ENCODE data around the gene ELANE.

Gene ELANE

DNA sequence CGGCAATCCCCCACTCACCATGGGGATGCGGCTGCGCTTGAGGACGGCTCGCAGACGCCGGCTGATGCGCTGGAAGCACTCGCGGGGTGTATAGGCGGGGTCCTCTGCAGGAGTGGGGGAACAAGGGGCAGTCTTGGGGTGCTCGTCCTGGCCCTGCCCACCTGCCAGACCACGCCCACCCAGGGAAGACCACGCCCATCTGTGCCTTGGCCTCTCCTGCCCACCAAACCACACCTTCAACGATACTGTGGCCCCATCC lies 47.9 kb downstream of the ELANE start:
- DNase-seq (ENCODE audit: low read depth), result no peak
- TF ChIP-seq, protein P1, sequence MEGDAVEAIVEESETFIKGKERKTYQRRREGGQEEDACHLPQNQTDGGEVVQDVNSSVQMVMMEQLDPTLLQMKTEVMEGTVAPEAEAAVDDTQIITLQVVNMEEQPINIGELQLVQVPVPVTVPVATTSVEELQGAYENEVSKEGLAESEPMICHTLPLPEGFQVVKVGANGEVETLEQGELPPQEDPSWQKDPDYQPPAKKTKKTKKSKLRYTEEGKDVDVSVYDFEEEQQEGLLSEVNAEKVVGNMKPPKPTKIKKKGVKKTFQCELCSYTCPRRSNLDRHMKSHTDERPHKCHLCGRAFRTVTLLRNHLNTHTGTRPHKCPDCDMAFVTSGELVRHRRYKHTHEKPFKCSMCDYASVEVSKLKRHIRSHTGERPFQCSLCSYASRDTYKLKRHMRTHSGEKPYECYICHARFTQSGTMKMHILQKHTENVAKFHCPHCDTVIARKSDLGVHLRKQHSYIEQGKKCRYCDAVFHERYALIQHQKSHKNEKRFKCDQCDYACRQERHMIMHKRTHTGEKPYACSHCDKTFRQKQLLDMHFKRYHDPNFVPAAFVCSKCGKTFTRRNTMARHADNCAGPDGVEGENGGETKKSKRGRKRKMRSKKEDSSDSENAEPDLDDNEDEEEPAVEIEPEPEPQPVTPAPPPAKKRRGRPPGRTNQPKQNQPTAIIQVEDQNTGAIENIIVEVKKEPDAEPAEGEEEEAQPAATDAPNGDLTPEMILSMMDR (conservative IDR thresholded peaks at IDR 0.05; ENCODE audit: low read depth, low read length), result no peak
- no peak overlapping the region for H3K4me3 ChIP-seq (ENCODE audit: low read length)

DNA sequence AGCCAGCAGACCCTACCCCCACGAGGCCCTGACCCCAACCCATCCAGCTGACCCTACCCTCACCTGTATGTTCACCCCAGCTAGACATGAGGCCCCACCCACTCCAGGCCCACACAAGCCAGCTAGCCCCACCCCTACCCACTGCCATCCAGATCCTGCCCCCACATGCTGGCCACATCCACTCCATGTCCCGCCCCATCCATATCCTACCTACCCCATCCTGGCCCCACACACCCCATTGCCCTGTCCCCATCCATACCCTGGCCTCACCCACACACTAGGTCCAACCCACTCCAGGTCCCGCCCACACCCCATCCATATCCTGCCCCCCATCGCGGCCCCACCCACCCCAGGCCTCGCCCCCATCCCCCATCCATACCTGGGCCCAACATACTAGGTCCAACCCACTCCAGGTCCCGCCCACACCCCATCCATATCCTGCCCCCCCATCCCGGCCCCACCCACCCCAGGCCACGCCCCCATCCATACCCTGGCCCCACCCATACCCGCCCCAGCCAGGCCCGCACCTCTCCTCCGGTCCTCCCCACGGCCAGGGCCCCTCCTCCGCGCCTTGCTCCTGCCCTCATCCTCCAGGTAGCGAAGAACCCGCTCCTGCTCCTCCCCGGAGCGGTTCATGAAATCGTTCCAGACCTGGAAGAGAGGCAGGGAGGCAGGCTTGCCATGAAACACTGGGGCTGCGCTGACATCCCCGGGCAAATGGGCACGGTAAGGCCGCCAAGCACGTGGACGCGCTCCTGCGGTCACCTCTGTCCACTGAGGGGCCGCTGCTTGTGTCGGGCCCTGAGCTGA lies 48.4 kb downstream of the ELANE start:
- H3K4me3 ChIP-seq (ENCODE audit: low read length), result no peak overlapping the region

DNA sequence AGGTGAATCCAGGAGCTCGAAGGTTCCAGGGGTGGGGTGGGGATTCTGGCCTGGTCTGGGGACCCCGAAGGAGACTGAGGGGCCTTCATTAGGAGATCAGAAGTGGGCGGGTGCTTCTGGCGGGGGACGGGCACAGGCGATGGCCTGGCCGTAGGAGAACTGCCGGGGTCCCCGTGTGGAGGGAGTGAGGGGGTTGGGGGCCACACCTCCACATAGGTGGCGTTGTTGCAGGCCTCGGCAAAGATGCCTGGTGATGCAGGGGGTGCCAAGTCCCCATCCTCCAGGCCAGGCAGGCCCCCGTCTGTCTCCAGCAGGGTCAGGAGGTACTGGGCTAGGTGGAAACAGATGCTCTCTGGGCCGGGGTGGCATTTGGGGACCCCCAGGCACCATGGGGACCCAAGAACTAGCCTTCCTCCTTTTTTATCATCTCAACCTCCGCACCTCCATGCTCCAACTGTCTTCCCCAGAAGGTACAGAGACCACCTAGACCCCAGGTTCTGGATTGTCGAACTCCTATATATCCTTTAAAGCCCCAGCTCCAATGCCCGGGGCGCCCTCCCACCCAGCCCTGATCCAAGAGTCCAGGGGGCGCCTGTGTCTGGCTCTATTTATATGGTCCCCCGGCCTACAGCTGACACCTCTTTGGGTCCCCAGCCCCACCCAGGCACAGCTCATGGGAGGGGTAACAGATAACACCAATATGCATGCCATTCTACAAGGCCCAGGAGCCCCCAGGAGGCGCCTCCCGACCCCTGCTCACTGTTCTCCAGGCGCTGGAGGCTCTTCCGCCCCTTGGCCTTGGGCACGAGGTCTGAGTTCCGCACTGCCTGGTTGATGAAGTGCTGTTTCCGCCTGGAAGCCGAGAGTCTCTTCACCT lies 49.4 kb downstream of the ELANE start:
- no peak for DNase-seq (ENCODE audit: low read depth)
- no peak overlapping the region for H3K4me3 ChIP-seq (ENCODE audit: low read length)
- TF ChIP-seq, protein P1 (conservative IDR thresholded peaks at IDR 0.05; ENCODE audit: low read depth, low read length), result no peak

More for the DNA sequence above, 48.4 kb downstream of the ELANE start:
- TF ChIP-seq, protein P1 (conservative IDR thresholded peaks at IDR 0.05; ENCODE audit: low read depth, low read length), result no peak
- DNase-seq (ENCODE audit: low read depth), result no peak

DNA sequence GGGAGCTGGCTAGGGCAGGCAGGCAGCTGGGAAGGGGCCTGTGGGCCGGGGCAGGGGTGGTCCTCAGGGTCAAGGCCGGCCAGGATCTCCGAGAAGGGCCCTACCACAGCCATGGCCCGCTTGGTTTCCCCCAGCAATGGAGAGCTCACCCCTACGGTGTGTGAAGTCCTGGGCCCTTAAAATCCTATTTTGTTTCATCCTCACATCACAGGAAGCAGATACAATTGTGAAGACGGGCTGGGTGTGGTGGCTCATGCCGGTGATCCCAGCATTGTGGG lies 49.9 kb downstream of the ELANE start:
- DNase-seq (ENCODE audit: low read depth), result no peak
- H3K4me3 ChIP-seq (ENCODE audit: low read length), result no peak overlapping the region
- TF ChIP-seq, protein P1 (conservative IDR thresholded peaks at IDR 0.05; ENCODE audit: low read depth, low read length), result no peak

DNA sequence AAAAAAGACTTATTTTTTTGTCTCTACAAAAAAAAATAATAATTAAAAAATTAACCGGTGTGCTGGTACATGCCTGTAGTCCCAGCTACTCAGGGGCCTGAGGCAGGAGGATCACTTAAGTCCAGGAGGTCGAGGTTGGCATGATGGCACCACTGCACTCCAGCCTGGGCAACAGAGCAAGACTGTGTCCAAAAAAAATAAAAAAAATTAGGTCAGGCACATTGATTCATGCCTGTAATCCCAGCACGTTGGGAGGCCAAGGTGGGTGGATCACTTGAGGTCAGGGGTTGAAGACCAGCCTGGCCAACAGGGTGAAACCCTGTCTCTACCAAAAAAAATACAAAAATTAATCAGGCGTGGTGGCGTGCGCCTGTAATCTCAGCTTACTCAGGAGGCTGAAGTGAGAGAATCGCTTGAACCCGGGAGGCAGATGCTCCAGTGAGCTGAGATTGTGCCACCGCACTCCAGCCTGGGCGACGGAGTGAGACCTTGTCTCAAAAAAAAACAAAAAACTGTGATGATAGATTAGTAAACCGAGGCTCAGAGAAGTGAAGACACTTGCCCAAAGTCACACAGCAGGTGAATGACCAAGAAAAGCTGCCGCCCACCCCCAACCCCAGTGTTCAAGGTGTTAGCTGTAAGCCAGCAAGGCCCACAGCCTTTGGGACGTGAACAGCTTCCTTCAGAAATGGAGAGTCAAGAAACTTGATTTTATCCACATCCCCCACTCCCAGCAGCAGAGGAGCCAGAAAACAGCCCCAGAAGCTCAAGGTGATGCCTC lies 50.5 kb downstream of the ELANE start:
- TF ChIP-seq, protein P1 (conservative IDR thresholded peaks at IDR 0.05; ENCODE audit: low read depth, low read length), result no peak
- DNase-seq (ENCODE audit: low read depth), result no peak
- no peak overlapping the region for H3K4me3 ChIP-seq (ENCODE audit: low read length)

DNA sequence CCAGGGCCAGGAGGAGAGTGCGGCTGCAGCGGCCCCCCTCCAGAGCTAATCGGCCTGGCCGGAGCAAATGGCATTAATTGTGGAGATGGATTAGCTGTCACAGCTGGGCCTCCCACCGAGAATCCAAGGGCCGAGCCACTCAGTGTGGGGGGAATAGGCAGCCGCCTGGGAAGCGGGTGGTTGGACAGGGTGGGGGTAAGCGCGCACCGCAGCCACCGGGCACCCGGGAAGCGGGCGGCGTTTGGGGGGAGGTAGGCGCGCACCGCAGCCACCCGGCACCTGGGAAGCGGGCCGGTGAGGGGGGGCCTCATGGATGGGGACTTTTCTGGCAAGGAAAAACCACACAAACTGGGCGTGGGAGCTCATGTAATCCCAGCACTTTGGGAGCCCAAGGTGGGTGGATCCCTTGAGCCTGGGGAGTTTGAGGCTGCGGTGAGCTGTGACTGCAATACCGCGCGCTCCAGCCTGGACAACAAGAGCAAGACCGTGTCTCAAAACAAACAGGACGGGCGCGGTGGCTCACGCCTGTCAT lies 51.2 kb downstream of the ELANE start:
- DNase-seq (ENCODE audit: low read depth), result no peak
- TF ChIP-seq, protein P1 (conservative IDR thresholded peaks at IDR 0.05; ENCODE audit: low read depth, low read length), result no peak
- no peak overlapping the region for H3K4me3 ChIP-seq (ENCODE audit: low read length)
